H1 (cell line): ENCODE results near the gene RUFY1. TPM values are rescaled to one million over a fixed set of nuclear protein-coding genes. Genes with fewer than 3 reads are reported as not detected.

Experiments used
- CTCF ChIA-PET: fragments of 300-600 bp; sonication (Branson Sonifier 250); formaldehyde crosslinking; loops from one replicate; lab custom pipeline; 2021; ENCODE audit not compliant: partially characterized antibody; lab: Charles Lee
- POLR2A ChIA-PET: fragments of 300-600 bp; sonication (Branson Sonifier 250); formaldehyde crosslinking; loops from one replicate; lab custom pipeline; 2021; ENCODE audit warnings: inconsistent platforms; ENCODE audit not compliant: partially characterized antibody; lab: Charles Lee
- DNase-seq, 2 experiments: peaks; one replicate each; pipeline versions ENCODE4 v3.0.0 to v3.0.0-alpha.2; 2010 to 2022; ENCODE audit warnings: low spot score in 2 of 2, low read depth in 1 of 2, mixed read lengths in 1 of 2
- FAIRE-seq: peaks from 2 replicates; lab custom pipeline; 2011; peaks lifted over from hg19 to GRCh38; lab: Jason Lieb, UNC
- H2AFZ ChIP-seq: 2 replicates; pipeline ENCODE4 v1.8.1; 2012; ENCODE audit warnings: low read length, inconsistent platforms
- H2AK5ac ChIP-seq: 2 replicates; pipeline ENCODE4 v1.6.1; 2013; ENCODE audit warnings: low read depth, low read length
- H2BK120ac ChIP-seq: replicated peaks from 2 replicates; pipeline ENCODE3; 2013; ENCODE audit warnings: low read depth, low read length, inconsistent platforms
- H2BK12ac ChIP-seq: 2 replicates; pipeline ENCODE4 v1.6.1; 2013; ENCODE audit warnings: low read depth, low read length
- H2BK15ac ChIP-seq: 2 replicates; pipeline ENCODE4 v1.6.1; 2013; ENCODE audit warnings: low read length
- H2BK20ac ChIP-seq: 2 replicates; pipeline ENCODE4 v1.6.1; 2013; ENCODE audit warnings: low read length
- H2BK5ac ChIP-seq: 2 replicates; pipeline ENCODE4 v1.6.1; 2013; ENCODE audit warnings: low read depth, low read length
- H3K14ac ChIP-seq: 2 replicates; pipeline ENCODE4 v1.6.1; 2013; ENCODE audit warnings: inconsistent platforms; ENCODE audit not compliant: insufficient read length
- H3K18ac ChIP-seq: 2 replicates; pipeline ENCODE4 v1.6.1; 2013; ENCODE audit warnings: low read length; ENCODE audit errors: extremely low read depth
- H3K23ac ChIP-seq: 2 replicates; pipeline ENCODE4 v1.6.1; 2013; ENCODE audit warnings: inconsistent platforms; ENCODE audit not compliant: insufficient read length
- H3K23me2 ChIP-seq: 2 replicates; pipeline ENCODE4 v1.6.1; 2013; ENCODE audit warnings: low read depth, low read length
- H3K27ac ChIP-seq: 2 replicates; pipeline ENCODE4 v1.6.1; 2011; ENCODE audit warnings: low read depth, low read length, inconsistent platforms
- H3K27me3 ChIP-seq, 4 experiments: replicated peaks in 1 of 4; 1 replicate in 1 of 4; 2 replicates in 3 of 4; pipeline versions ENCODE4 v1.6.1 to v1.8.1; 2011 to 2013; ENCODE audit warnings: low read length in 3 of 4, mild to moderate bottlenecking in 3 of 4, inconsistent platforms in 2 of 4, mixed read lengths in 2 of 4, moderate library complexity in 1 of 4; ENCODE audit not compliant: control insufficient read depth in 3 of 4, insufficient read depth in 3 of 4; ENCODE audit errors: extremely low read depth in 1 of 4
- H3K36me3 ChIP-seq, 4 experiments: 2 replicates each; pipeline versions ENCODE4 v1.6.1 to v1.8.1; 2011 to 2013; ENCODE audit warnings: mild to moderate bottlenecking in 4 of 4, low read length in 3 of 4, moderate library complexity in 2 of 4, control low read depth in 1 of 4, inconsistent platforms in 1 of 4; ENCODE audit not compliant: insufficient read depth in 4 of 4, control insufficient read depth in 2 of 4
- H3K4ac ChIP-seq: replicated peaks from 2 replicates; pipeline ENCODE3; 2013; ENCODE audit warnings: low read length, low read depth, mixed read lengths, inconsistent platforms; ENCODE audit not compliant: insufficient read length
- H3K4me1 ChIP-seq, 4 experiments: replicated peaks in 1 of 4; 1 replicate in 1 of 4; 2 replicates in 3 of 4; pipeline versions ENCODE4 v1.6.1 to v1.8.1; 2011 to 2013; ENCODE audit warnings: low read length in 3 of 4, inconsistent platforms in 2 of 4, mixed read lengths in 1 of 4; ENCODE audit not compliant: insufficient read depth in 4 of 4, control insufficient read depth in 3 of 4
- H3K4me2 ChIP-seq, 2 experiments: 2 replicates each; pipeline versions ENCODE4 v1.6.1 to v1.8.1; 2011 to 2013; ENCODE audit warnings: low read depth in 2 of 2, low read length in 2 of 2, control low read depth in 1 of 2, inconsistent platforms in 1 of 2, mild to moderate bottlenecking in 1 of 2; ENCODE audit not compliant: insufficient read depth in 1 of 2
- H3K4me3 ChIP-seq, 4 experiments: fragments of 200-600, 300-600 bp in 1 of 4; sonication (generic), shearing (Covaris generic), sonication (Bioruptor Twin) in 1 of 4; 2 replicates each; pipeline versions ENCODE4 v1.5.1 to v1.8.1; 2011 to 2016; ENCODE audit warnings: low read length in 4 of 4, low read depth in 3 of 4, control low read depth in 2 of 4, inconsistent platforms in 2 of 4, mild to moderate bottlenecking in 2 of 4, mixed read lengths in 1 of 4, moderate library complexity in 1 of 4; ENCODE audit not compliant: insufficient read depth in 2 of 4; ENCODE audit errors: extremely low read depth in 1 of 4
- H3K56ac ChIP-seq: replicated peaks from 2 replicates; pipeline ENCODE3; 2013; ENCODE audit warnings: low read depth, mild to moderate bottlenecking, mixed read lengths, low read length, inconsistent platforms; ENCODE audit not compliant: insufficient read length
- H3K79me1 ChIP-seq: 2 replicates; pipeline ENCODE4 v1.6.1; 2013; ENCODE audit warnings: low read depth, low read length, control low read depth
- H3K79me2 ChIP-seq, 2 experiments: 2 replicates each; pipeline versions ENCODE4 v1.6.1 to v1.8.1; 2012 to 2013; ENCODE audit warnings: low read length in 2 of 2, mild to moderate bottlenecking in 2 of 2, inconsistent platforms in 1 of 2; ENCODE audit not compliant: insufficient read depth in 2 of 2, control insufficient read depth in 1 of 2
- H3K9ac ChIP-seq, 4 experiments: replicated peaks in 1 of 4; 1 replicate in 1 of 4; 2 replicates in 3 of 4; pipeline versions ENCODE4 v1.6.1 to v1.8.1; 2011 to 2013; ENCODE audit warnings: low read depth in 3 of 4, low read length in 3 of 4, control low read depth in 2 of 4, mild to moderate bottlenecking in 2 of 4, moderate library complexity in 2 of 4, inconsistent platforms in 1 of 4; ENCODE audit errors: extremely low read depth in 1 of 4
- H3K9me3 ChIP-seq, 2 experiments: 2 replicates each; pipeline versions ENCODE4 v1.6.1 to v1.8.1; 2012 to 2013; ENCODE audit warnings: mild to moderate bottlenecking in 2 of 2, moderate library complexity in 2 of 2, control low read depth in 1 of 2, inconsistent platforms in 1 of 2, low read depth in 1 of 2, low read length in 1 of 2, mixed read lengths in 1 of 2; ENCODE audit not compliant: insufficient read depth in 2 of 2
- H4K20me1 ChIP-seq, 2 experiments: replicated peaks in 1 of 2; 2 replicates each; pipeline versions ENCODE3 to v1.8.1; 2011 to 2013; ENCODE audit warnings: inconsistent platforms in 2 of 2, low read length in 2 of 2, mild to moderate bottlenecking in 1 of 2; ENCODE audit not compliant: insufficient read depth in 2 of 2, control insufficient read depth in 1 of 2
- H4K5ac ChIP-seq: 2 replicates; pipeline ENCODE4 v1.6.1; 2013; ENCODE audit warnings: low read length, low read depth, mixed read lengths, inconsistent platforms; ENCODE audit not compliant: insufficient read length
- H4K8ac ChIP-seq: 2 replicates; pipeline ENCODE4 v1.8.0; 2013; ENCODE audit warnings: mild to moderate bottlenecking, moderate library complexity, low read length, inconsistent platforms; ENCODE audit not compliant: insufficient read depth; ENCODE audit errors: extremely low read depth
- H4K91ac ChIP-seq: replicated peaks from 2 replicates; pipeline ENCODE3; 2013; ENCODE audit warnings: low read length, mixed read lengths, inconsistent platforms; ENCODE audit not compliant: insufficient read length
- JUND ChIP-seq: IDR thresholded peaks from 2 replicates; pipeline ENCODE4 v1.6.1; 2011; ENCODE audit warnings: mild to moderate bottlenecking, improper control_type of control experiment, low read length
- SRF ChIP-seq: IDR thresholded peaks from 2 replicates; pipeline ENCODE4 v1.6.1; 2011; ENCODE audit warnings: mild to moderate bottlenecking, low read depth, low read length, moderate library complexity
- WGBS, 2 experiments: shearing (Covaris generic) in 1 of 2; methylation state at CpG; one replicate each; pipeline versions ENCODE4 v1.1.6 to v1.1.7; 2013 to 2015; ENCODE audit warnings: low lambda C conversion rate in 2 of 2, mixed read lengths in 2 of 2, inconsistent platforms in 1 of 2, low coverage in 1 of 2, missing lambda C conversion rate in 1 of 2; ENCODE audit not compliant: insufficient replicate concordance in 2 of 2, insufficient coverage in 1 of 2, insufficient read length in 1 of 2; ENCODE audit errors: extremely low coverage in 1 of 2, missing lambda C conversion rate in 1 of 2; 5-methylcytosine and 5-hydroxymethylcytosine counted together
- polyA plus RNA-seq, 7 experiments: library from polyadenylated mRNA; depleted of rRNA in 3 of 7; stranded (reverse) in 5 of 7; unstranded in 2 of 7; fragments of >200 nt in 5 of 7; fragments of 200-250 nt in 2 of 7; gene quantifications; 1 replicate in 5 of 7; 2 replicates in 1 of 7; 4 replicates in 1 of 7; pipeline versions ENCODE4 v1.2.1 to v1.2.3, GENCODE V29; 2011 to 2013; ENCODE audit warnings: missing spikeins in 2 of 7, mixed read lengths in 2 of 7
- total RNA-seq: library from RNA; stranded (reverse); fragmentation: NEBNext Ultra II Directional; extraction: Animal tissue kit (Norgen Biotek cat#: 25700); gene quantifications from 2 replicates; pipeline ENCODE4 v1.2.1, GENCODE V29; 2021

RUFY1 gene
- total and polyA plus RNA-seq, 2 of the 8 experiments (the other 6 are each of a cell fraction or from before 2014, with no cell fraction given) = 22.4 to 29.5 TPM

DNA sequence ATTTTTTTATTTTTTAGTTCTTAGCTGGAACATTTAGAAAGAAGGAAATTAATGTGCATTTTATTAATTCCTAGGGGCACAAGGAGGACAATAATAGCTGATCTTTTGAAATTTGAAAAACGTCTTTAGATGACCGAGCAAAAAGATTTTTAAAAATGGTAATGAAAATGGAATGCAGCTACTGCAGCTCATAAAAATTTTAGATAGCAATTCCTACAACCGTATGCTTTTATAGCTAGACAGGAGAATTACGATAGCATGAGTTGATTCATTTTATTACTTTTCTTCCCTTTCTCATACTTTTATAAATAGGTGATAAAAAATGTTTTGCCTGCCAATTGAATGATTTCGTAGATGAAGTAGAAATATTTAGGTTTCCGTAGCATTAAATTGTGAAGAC lies 13.7 kb upstream of the RUFY1 start:
- H3K23ac ChIP-seq = no peak overlapping the region
- H3K18ac ChIP-seq = no peak overlapping the region
- 87% methylated on average over 6 of the region's 6 CpGs; no CpG with 5 or more reads in 1 of the 2 experiments for WGBS, 2 experiments
- no peaks in the 10 kb centered on the region for H3K79me2 ChIP-seq
- H3K27ac ChIP-seq = no peak overlapping the region
- no peaks in the 10 kb centered on the region for H3K79me1 ChIP-seq
- FAIRE-seq (no peak), DNase-seq (no peak)
- POLR2A ChIA-PET = interaction anchor here (0.7 kb wide), 1 partner anchor 667 kb away, joined by 3 read pairs; no protein-coding TSS in a partner anchor
- H3K27me3 ChIP-seq = no peaks in the 10 kb centered on the region
- H2BK120ac ChIP-seq = no peak overlapping the region
- no peak overlapping the region for H3K14ac ChIP-seq
- no peak for TF ChIP-seq SRF
- TF ChIP-seq JUND = no peak
- TF ChIP-seq, all 59 proteins: peak for 0
- no peak overlapping the region for H3K4me3 ChIP-seq
- H4K20me1 ChIP-seq = no peaks in the 10 kb centered on the region
- no peak overlapping the region for H2AFZ ChIP-seq
- H2BK20ac ChIP-seq = no peak overlapping the region
- no peak overlapping the region for H3K9ac ChIP-seq
- H3K9me3 ChIP-seq = no peaks in the 10 kb centered on the region
- H2BK15ac ChIP-seq = no peak overlapping the region
- H3K4me2 ChIP-seq = no peak overlapping the region
- H4K5ac ChIP-seq = no peak overlapping the region
- no peak overlapping the region for H2BK5ac ChIP-seq
- no peak overlapping the region for H2BK12ac ChIP-seq
- no peak overlapping the region for H3K56ac ChIP-seq
- H3K4me1 ChIP-seq = no peaks in the 10 kb centered on the region
- no peak overlapping the region for H3K4ac ChIP-seq
- no peaks in the 10 kb centered on the region for H3K36me3 ChIP-seq
- no peak overlapping the region for H2AK5ac ChIP-seq
- CTCF ChIA-PET = interaction anchor here (0.6 kb wide), 1 partner anchor 179 kb away, joined by 4 read pairs; no protein-coding TSS in a partner anchor
- H3K23me2 ChIP-seq = no peaks in the 10 kb centered on the region; the same call in 1 of the 2 replicates
- no peak overlapping the region for H4K8ac ChIP-seq
- no peak overlapping the region for H4K91ac ChIP-seq
